ENCODE measurements around the gene RHD.
"Not testable (repeated sequence)": the region's sequence is repeated elsewhere in the genome, so short reads cannot be mapped to it uniquely, and the experiment has no call there.

Gene RHD

GRCh38 chr1:25272238-25272637, at the start of gene RHD:
TSS of gene RHD (plus strand) at chr1:25272509. CDS start at chr1:25272548, 39 bp downstream.
- DNase-seq (ENCODE audit: low read depth), result not testable (repeated sequence)

- no peak for DNase-seq (ENCODE audit: low read depth)
Measured at GRCh38 chr1:25222606-25223005, 49.7 kb upstream of the RHD start.

GRCh38 chr1:25223471-25223870, 48.8 kb upstream of the RHD start:
- no peak for DNase-seq (ENCODE audit: low read depth)

GRCh38 chr1:25232027-25232865, 40.1 kb upstream of the RHD start, which contains the start of gene SYF2:
TSS of gene SYF2 (minus strand) at chr1:25232502. CDS start at chr1:25232467, 35 bp downstream.
- peak; percentile 74 for DNase-seq (ENCODE audit: low read depth)

GRCh38 chr1:25232866-25233784, 39.2 kb upstream of the RHD start:
- peak; percentile 59 for DNase-seq (ENCODE audit: low read depth)

GRCh38 chr1:25235411-25235810, 36.9 kb upstream of the RHD start:
- DNase-seq (ENCODE audit: low read depth), result not testable (repeated sequence)

- DNase-seq (ENCODE audit: low read depth), result not testable (repeated sequence)
Measured at GRCh38 chr1:25236261-25236660, 36.0 kb upstream of the RHD start.

- no peak for DNase-seq (ENCODE audit: low read depth)
Measured at GRCh38 chr1:25238046-25238445, 34.3 kb upstream of the RHD start.

- no peak for DNase-seq (ENCODE audit: low read depth)
Measured at GRCh38 chr1:25239681-25240541, 32.4 kb upstream of the RHD start.

- DNase-seq (ENCODE audit: low read depth), result no peak
Measured at GRCh38 chr1:25243907-25244306, 28.4 kb upstream of the RHD start.

GRCh38 chr1:25245393-25245792, 26.9 kb upstream of the RHD start:
- DNase-seq (ENCODE audit: low read depth), result no peak

GRCh38 chr1:25245809-25246599, 26.3 kb upstream of the RHD start:
- no peak for DNase-seq (ENCODE audit: low read depth)

- DNase-seq (ENCODE audit: low read depth), result no peak
Measured at GRCh38 chr1:25246600-25247023, 25.7 kb upstream of the RHD start.

- peak; percentile 90 for DNase-seq (ENCODE audit: low read depth)
Measured at GRCh38 chr1:25247024-25247828, 25.1 kb upstream of the RHD start, which contains the start of gene RSRP1. TSS of gene RSRP1 (minus strand) at chr1:25247454. CDS start at chr1:25246963, 491 bp downstream.

GRCh38 chr1:25247829-25248754, 24.2 kb upstream of the RHD start:
- no peak for DNase-seq (ENCODE audit: low read depth)

GRCh38 chr1:25253911-25254310, 18.4 kb upstream of the RHD start:
- DNase-seq (ENCODE audit: low read depth), result no peak

GRCh38 chr1:25255706-25256577, 16.4 kb upstream of the RHD start:
- DNase-seq (ENCODE audit: low read depth), result no peak

- DNase-seq (ENCODE audit: low read depth), result no peak
Measured at GRCh38 chr1:25256578-25256965, 15.7 kb upstream of the RHD start.

All from HS-5 (cell line).